ENCODE data around the gene MPDZ. TPM values are rescaled to one million over a fixed set of nuclear protein-coding genes. Genes with fewer than 3 reads are reported as not detected.

MPDZ gene
- total RNA-seq, 1 experiment from 2014 or later: 46.7 TPM

DNA sequence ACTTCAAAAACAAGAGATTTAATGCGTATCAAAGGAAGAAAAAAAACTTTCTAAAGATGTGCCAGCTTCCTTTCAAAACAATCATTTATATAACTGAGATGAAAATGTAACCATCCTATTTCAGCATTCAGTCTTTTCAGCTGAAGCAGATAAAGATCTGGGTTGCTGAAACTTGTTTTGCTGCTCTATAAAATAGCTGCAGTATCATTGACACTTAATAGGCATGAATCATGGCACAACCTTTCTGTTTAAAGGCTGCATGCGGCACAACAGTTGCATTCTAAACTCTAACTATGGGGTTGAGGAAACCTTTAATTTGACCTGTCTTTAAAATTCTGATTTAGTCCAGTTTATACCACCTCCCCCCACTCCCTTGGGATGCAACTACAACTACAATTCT, 196.7 kb downstream of the MPDZ start:
- DNase-seq: no peak
- H4K20me1 ChIP-seq (ENCODE audit: control insufficient read depth, insufficient read depth, insufficient read length): no peaks in the 10 kb centered on the region
- no peak overlapping the region for H3K27ac ChIP-seq (ENCODE audit: insufficient read length, low read depth, low read length)
- no peak overlapping the region for H2BK120ac ChIP-seq (ENCODE audit: low read depth, low read length, poor library complexity, severe bottlenecking)
- H3K18ac ChIP-seq (ENCODE audit: insufficient read length, low read depth, low read length): no peak overlapping the region
- no peak overlapping the region for H3K4me3 Mint-ChIP-seq
- no CpG with 5 or more reads among the region's 2 CpGs for WGBS (ENCODE audit: extremely low coverage, insufficient read length, low lambda C conversion rate)
- H4K91ac ChIP-seq (ENCODE audit: insufficient read length, low read depth, low read length): no peak overlapping the region
- H3K4me1 ChIP-seq (ENCODE audit: insufficient read depth, low read length): no peaks in the 10 kb centered on the region
- no peak overlapping the region for H3K9ac ChIP-seq (ENCODE audit: extremely low read depth, insufficient read length, low read length)
- no peaks in the 10 kb centered on the region for H3K27me3 ChIP-seq (ENCODE audit: insufficient read depth, low read length)
- H3K36me3 Mint-ChIP-seq (ENCODE audit: insufficient read depth in 1 of 3, low read depth in 3 of 3): no peaks in the 10 kb centered on the region
- no peak overlapping the region for H3K4me2 ChIP-seq (ENCODE audit: insufficient read depth, insufficient read length, low read length)
- no peak overlapping the region for H2BK20ac ChIP-seq (ENCODE audit: low read depth, low read length, poor library complexity, severe bottlenecking)
- no peaks in the 10 kb centered on the region for H3K79me1 ChIP-seq (ENCODE audit: insufficient read depth, low read depth, low read length, poor library complexity, severe bottlenecking)
- no peak overlapping the region for H3K23ac ChIP-seq (ENCODE audit: insufficient read length, low read depth, low read length)
- H3K79me2 ChIP-seq (ENCODE audit: insufficient read depth, low read length): no peaks in the 10 kb centered on the region
- no peak overlapping the region for H3T11ph ChIP-seq (ENCODE audit: low read length)
- H3K4me1 Mint-ChIP-seq: no peaks in the 10 kb centered on the region
- H3K9me3 Mint-ChIP-seq: peaks cover 2 to 3% of the 10 kb centered on the region in 2 experiments; a peak in 3 of 5 replicates
- no peak overlapping the region for H2BK12ac ChIP-seq (ENCODE audit: insufficient read length, low read depth, low read length)
- H3K14ac ChIP-seq (ENCODE audit: insufficient read depth, low read length): no peak overlapping the region
- no peaks in the 10 kb centered on the region for H3K23me2 ChIP-seq (ENCODE audit: insufficient read length, low read depth, low read length, poor library complexity, severe bottlenecking)
- H3K27ac Mint-ChIP-seq: no peak overlapping the region
- H2AFZ ChIP-seq (ENCODE audit: low read length): no peak overlapping the region
- TF ChIP-seq, protein P1, sequence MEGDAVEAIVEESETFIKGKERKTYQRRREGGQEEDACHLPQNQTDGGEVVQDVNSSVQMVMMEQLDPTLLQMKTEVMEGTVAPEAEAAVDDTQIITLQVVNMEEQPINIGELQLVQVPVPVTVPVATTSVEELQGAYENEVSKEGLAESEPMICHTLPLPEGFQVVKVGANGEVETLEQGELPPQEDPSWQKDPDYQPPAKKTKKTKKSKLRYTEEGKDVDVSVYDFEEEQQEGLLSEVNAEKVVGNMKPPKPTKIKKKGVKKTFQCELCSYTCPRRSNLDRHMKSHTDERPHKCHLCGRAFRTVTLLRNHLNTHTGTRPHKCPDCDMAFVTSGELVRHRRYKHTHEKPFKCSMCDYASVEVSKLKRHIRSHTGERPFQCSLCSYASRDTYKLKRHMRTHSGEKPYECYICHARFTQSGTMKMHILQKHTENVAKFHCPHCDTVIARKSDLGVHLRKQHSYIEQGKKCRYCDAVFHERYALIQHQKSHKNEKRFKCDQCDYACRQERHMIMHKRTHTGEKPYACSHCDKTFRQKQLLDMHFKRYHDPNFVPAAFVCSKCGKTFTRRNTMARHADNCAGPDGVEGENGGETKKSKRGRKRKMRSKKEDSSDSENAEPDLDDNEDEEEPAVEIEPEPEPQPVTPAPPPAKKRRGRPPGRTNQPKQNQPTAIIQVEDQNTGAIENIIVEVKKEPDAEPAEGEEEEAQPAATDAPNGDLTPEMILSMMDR (conservative IDR thresholded peaks at IDR 0.05): no peak
- no peaks in the 10 kb centered on the region for H3K27me3 Mint-ChIP-seq (ENCODE audit: low read depth)
- H4K5ac ChIP-seq (ENCODE audit: insufficient read length, low read depth, low read length): no peak overlapping the region
- no peak overlapping the region for H2BK5ac ChIP-seq (ENCODE audit: insufficient read length, low read length)
- no peak overlapping the region for H2AK5ac ChIP-seq (ENCODE audit: insufficient read length, low read length)
- H2BK15ac ChIP-seq (ENCODE audit: low read depth, low read length): no peak overlapping the region
- H3K9me3 ChIP-seq (ENCODE audit: control insufficient read depth, low read depth, low read length): no peaks in the 10 kb centered on the region
- H3K56ac ChIP-seq (ENCODE audit: insufficient read length, low read depth, low read length): no peak overlapping the region
- no peak overlapping the region for H4K8ac ChIP-seq (replicated peaks; ENCODE audit: insufficient read length, low read depth, low read length)
- H3K4ac ChIP-seq (ENCODE audit: low read depth, low read length): no peak overlapping the region
